Hepatocyte (in vitro differentiated cells): ENCODE measurements around the gene PDE11A.

Experiments used
- EZH2 ChIP-seq: fragments of 200-600 bp; sonication (generic); IDR thresholded peaks from 2 replicates; pipeline ENCODE4 v1.6.1; 2016; ENCODE audit warnings: antibody characterized with exemption, mild to moderate bottlenecking, borderline replicate concordance
- EZH2phosphoT487 ChIP-seq: fragments of 200-600 bp; sonication (generic); IDR thresholded peaks from one replicate; pipeline ENCODE4 v1.6.1; 2018; ENCODE audit warnings: antibody characterized with exemption, mild to moderate bottlenecking, low read depth, moderate library complexity; ENCODE audit not compliant: unreplicated experiment, severe bottlenecking
- TF ChIP-seq, protein P1 (sequence below): fragments of 200-600 bp; sonication (generic); IDR thresholded peaks from 2 replicates; pipeline ENCODE4 v1.5.1; 2016; ENCODE audit warnings: antibody characterized with exemption, mild to moderate bottlenecking; ENCODE audit not compliant: poor library complexity

DNA sequence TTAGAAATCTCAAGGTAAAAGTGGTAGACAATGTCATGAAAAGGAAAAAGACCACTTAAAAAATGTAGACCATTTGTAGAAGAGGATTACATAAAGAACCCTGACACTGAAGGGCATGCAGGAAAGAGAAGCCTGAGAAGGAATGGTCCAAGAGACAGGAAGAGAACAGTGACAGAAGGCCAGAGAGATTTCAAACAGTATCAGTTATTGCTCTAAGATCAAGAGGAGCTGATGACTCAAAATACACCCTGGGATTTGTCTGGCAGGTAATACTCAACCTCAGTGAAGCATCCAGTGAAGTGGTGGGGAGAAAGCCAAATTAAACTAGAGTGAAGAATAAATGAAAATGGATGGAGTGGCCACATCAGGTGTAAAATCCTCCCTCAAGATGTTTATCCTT lies 100.5 kb downstream of the PDE11A start:
- TF ChIP-seq, protein P1, sequence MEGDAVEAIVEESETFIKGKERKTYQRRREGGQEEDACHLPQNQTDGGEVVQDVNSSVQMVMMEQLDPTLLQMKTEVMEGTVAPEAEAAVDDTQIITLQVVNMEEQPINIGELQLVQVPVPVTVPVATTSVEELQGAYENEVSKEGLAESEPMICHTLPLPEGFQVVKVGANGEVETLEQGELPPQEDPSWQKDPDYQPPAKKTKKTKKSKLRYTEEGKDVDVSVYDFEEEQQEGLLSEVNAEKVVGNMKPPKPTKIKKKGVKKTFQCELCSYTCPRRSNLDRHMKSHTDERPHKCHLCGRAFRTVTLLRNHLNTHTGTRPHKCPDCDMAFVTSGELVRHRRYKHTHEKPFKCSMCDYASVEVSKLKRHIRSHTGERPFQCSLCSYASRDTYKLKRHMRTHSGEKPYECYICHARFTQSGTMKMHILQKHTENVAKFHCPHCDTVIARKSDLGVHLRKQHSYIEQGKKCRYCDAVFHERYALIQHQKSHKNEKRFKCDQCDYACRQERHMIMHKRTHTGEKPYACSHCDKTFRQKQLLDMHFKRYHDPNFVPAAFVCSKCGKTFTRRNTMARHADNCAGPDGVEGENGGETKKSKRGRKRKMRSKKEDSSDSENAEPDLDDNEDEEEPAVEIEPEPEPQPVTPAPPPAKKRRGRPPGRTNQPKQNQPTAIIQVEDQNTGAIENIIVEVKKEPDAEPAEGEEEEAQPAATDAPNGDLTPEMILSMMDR: no peak
- no peak for TF ChIP-seq EZH2phosphoT487
- TF ChIP-seq EZH2: no peak
